HepG2 (cell line): ENCODE data around the gene MC1R. TPM values are rescaled to one million over a fixed set of nuclear protein-coding genes. Genes with fewer than 3 reads are reported as not detected.

Source experiments
- ASH2L ChIP-seq: fragments of 300-600, 200-600 bp; sonication (generic); IDR thresholded peaks from 2 replicates; pipeline ENCODE4 v1.7.0; 2017; ENCODE audit warnings: low read depth, mild to moderate bottlenecking, moderate library complexity, mixed read lengths, low read length; ENCODE audit not compliant: insufficient read length
- DZIP1 ChIP-seq: sonication (generic); formaldehyde crosslinking; IDR thresholded peaks from 2 replicates; pipeline ENCODE4 v1.5.0; 2020; ENCODE audit warnings: mild to moderate bottlenecking, missing genetic modification reagents
- FOXO1 ChIP-seq: sonication (generic); formaldehyde crosslinking; IDR thresholded peaks from 2 replicates; pipeline ENCODE4 v1.4.0; 2020; ENCODE audit warnings: missing genetic modification reagents
- HOXA9 ChIP-seq: sonication (generic); formaldehyde crosslinking; IDR thresholded peaks from 2 replicates; pipeline ENCODE4 v1.8.1; 2022; ENCODE audit warnings: missing genetic modification reagents, mild to moderate bottlenecking, moderate library complexity, borderline replicate concordance
- MAFG ChIP-seq: sonication (generic); formaldehyde crosslinking; IDR thresholded peaks from 2 replicates; pipeline ENCODE4 v1.5.1; 2020; ENCODE audit warnings: mild to moderate bottlenecking, missing genetic modification reagents
- MIER3 ChIP-seq: IDR thresholded peaks from 2 replicates; pipeline ENCODE4 v1.6.1; 2016; ENCODE audit warnings: missing compliant biosample characterization, borderline replicate concordance
- MTA3 ChIP-seq: sonication (generic); formaldehyde crosslinking; IDR thresholded peaks from 2 replicates; pipeline ENCODE4 v1.4.0; 2020; ENCODE audit warnings: missing genetic modification reagents
- MXD1 ChIP-seq: sonication (generic); formaldehyde crosslinking; IDR thresholded peaks from 2 replicates; pipeline ENCODE4 v1.4.0; 2020; ENCODE audit warnings: mild to moderate bottlenecking, missing genetic modification reagents
- NKX3-1 ChIP-seq: sonication (generic); formaldehyde crosslinking; IDR thresholded peaks from 2 replicates; pipeline ENCODE4 v1.5.0; 2020; ENCODE audit warnings: missing genetic modification reagents
- NR2F6 ChIP-seq, 2 experiments: IDR thresholded peaks; 2 replicates each; pipeline ENCODE4 v1.6.1; 2016; ENCODE audit warnings: antibody characterized with exemption in 1 of 2, mild to moderate bottlenecking in 1 of 2
- REL ChIP-seq: sonication (generic); formaldehyde crosslinking; conservative IDR thresholded peaks from 2 replicates; pipeline ENCODE4 v1.8.0; 2022; ENCODE audit warnings: mild to moderate bottlenecking, missing genetic modification reagents, moderate library complexity
- SNAPC2 ChIP-seq: sonication (generic); formaldehyde crosslinking; IDR thresholded peaks from 2 replicates; pipeline ENCODE4 v1.8.1; 2022; ENCODE audit warnings: mild to moderate bottlenecking, missing genetic modification reagents
- TAF15 ChIP-seq: fragments of 200-400 bp; formaldehyde crosslinking; IDR thresholded peaks from one replicate; pipeline ENCODE4 v1.6.1; 2018; ENCODE audit warnings: mild to moderate bottlenecking, low read depth, low read length; ENCODE audit not compliant: poor library complexity, severe bottlenecking
- TP53 ChIP-seq: sonication (generic); formaldehyde crosslinking; conservative IDR thresholded peaks from 2 replicates; pipeline ENCODE4 v1.4.0; 2020; ENCODE audit warnings: missing genetic modification reagents
- ZMYM3 ChIP-seq: sonication (generic); formaldehyde crosslinking; IDR thresholded peaks from 2 replicates; pipeline ENCODE4 v1.5.1; 2020; ENCODE audit warnings: mild to moderate bottlenecking, missing genetic modification reagents
- ZNF180 ChIP-seq: sonication (generic); formaldehyde crosslinking; IDR thresholded peaks from 2 replicates; pipeline ENCODE4 v1.4.0; 2020; ENCODE audit warnings: low read depth, missing genetic modification reagents, borderline replicate concordance
- ZNF343 ChIP-seq: sonication (generic); formaldehyde crosslinking; IDR thresholded peaks from 2 replicates; pipeline ENCODE4 v1.4.0; 2020; ENCODE audit warnings: mild to moderate bottlenecking, missing genetic modification reagents
- ZNF777 ChIP-seq: sonication (generic); formaldehyde crosslinking; IDR thresholded peaks from 2 replicates; pipeline ENCODE4 v1.4.0; 2020; ENCODE audit warnings: missing genetic modification reagents
- ZNF792 ChIP-seq: IDR thresholded peaks from 2 replicates; pipeline ENCODE4 v1.6.1; 2016
- ZSCAN20 ChIP-seq: sonication (generic); formaldehyde crosslinking; IDR thresholded peaks from 2 replicates; pipeline ENCODE4 v1.4.0; 2020; ENCODE audit warnings: missing genetic modification reagents, mild to moderate bottlenecking, borderline replicate concordance
- polyA plus RNA-seq, 8 experiments: library from polyadenylated mRNA; depleted of rRNA in 3 of 8; stranded (reverse) in 7 of 8; unstranded in 1 of 8; fragments of >200 nt; fragmentation: Illumina TruSeq in 4 of 8; extraction: Trizol in 4 of 8; gene quantifications; 2 replicates each; pipeline versions ENCODE4 v1.2.1 to v1.2.3, GENCODE V29; 2011 to 2016; ENCODE audit warnings: low read depth in 4 of 8, missing spikeins in 1 of 8, mixed read lengths in 1 of 8; ENCODE audit not compliant: insufficient read depth in 1 of 8
- total RNA-seq, 5 experiments: library from RNA; depleted of rRNA; stranded (reverse); fragments of >200 nt; fragmentation: Illumina TruSeq; extraction: Trizol; gene quantifications; 2 replicates each; pipeline ENCODE4 v1.2.3, GENCODE V29; 2016; ENCODE audit warnings: low read depth in 1 of 5
- TF ChIP-seq, protein P1 (sequence below): sonication (generic); formaldehyde crosslinking; IDR thresholded peaks from 2 replicates; pipeline ENCODE4 v1.5.1; 2020; ENCODE audit warnings: missing genetic modification reagents, mild to moderate bottlenecking, borderline replicate concordance
- TF ChIP-seq, protein P2 (sequence below): sonication (generic); formaldehyde crosslinking; IDR thresholded peaks from 2 replicates; pipeline ENCODE4 v1.5.0; 2020; ENCODE audit warnings: mild to moderate bottlenecking, missing genetic modification reagents

MC1R gene
- total and polyA plus RNA-seq, 2 of the 13 experiments (the other 11 are each of a cell fraction or from before 2014, with no cell fraction given), result 9.1 to 14.8 TPM

DNA sequence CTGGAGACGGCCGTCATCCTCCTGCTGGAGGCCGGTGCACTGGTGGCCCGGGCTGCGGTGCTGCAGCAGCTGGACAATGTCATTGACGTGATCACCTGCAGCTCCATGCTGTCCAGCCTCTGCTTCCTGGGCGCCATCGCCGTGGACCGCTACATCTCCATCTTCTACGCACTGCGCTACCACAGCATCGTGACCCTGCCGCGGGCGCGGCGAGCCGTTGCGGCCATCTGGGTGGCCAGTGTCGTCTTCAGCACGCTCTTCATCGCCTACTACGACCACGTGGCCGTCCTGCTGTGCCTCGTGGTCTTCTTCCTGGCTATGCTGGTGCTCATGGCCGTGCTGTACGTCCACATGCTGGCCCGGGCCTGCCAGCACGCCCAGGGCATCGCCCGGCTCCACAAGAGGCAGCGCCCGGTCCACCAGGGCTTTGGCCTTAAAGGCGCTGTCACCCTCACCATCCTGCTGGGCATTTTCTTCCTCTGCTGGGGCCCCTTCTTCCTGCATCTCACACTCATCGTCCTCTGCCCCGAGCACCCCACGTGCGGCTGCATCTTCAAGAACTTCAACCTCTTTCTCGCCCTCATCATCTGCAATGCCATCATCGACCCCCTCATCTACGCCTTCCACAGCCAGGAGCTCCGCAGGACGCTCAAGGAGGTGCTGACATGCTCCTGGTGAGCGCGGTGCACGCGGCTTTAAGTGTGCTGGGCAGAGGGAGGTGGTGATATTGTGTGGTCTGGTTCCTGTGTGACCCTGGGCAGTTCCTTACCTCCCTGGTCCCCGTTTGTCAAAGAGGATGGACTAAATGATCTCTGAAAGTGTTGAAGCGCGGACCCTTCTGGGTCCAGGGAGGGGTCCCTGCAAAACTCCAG is 1.1 kb downstream of the MC1R start (continued):
- TF ChIP-seq ZNF343, result 0 out of 2 replicates have a peak, but pooled peaks have one; percentile 21
- no peak for TF ChIP-seq ZMYM3 (CRISPR knock-in tag)
- no peak for TF ChIP-seq ZNF777 (CRISPR knock-in tag)
- TF ChIP-seq SNAPC2, result no peak
- 0 out of 2 replicates have a peak, but pooled peaks have one; percentile 33 for TF ChIP-seq HOXA9
- no peak for TF ChIP-seq MTA3 (CRISPR knock-in tag)
- TF ChIP-seq TAF15, result no peak
- no peak for TF ChIP-seq MXD1
- TF ChIP-seq ZSCAN20 (CRISPR knock-in tag), result no peak
- no peak for TF ChIP-seq ZNF180 (CRISPR knock-in tag)
- TF ChIP-seq NKX3-1 (CRISPR knock-in tag), result no peak
- TF ChIP-seq TP53, result no peak
- TF ChIP-seq FOXO1 (CRISPR knock-in tag), result no peak
- TF ChIP-seq, protein P1, sequence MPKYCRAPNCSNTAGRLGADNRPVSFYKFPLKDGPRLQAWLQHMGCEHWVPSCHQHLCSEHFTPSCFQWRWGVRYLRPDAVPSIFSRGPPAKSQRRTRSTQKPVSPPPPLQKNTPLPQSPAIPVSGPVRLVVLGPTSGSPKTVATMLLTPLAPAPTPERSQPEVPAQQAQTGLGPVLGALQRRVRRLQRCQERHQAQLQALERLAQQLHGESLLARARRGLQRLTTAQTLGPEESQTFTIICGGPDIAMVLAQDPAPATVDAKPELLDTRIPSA (CRISPR knock-in tag), result no peak
- TF ChIP-seq, protein P2, sequence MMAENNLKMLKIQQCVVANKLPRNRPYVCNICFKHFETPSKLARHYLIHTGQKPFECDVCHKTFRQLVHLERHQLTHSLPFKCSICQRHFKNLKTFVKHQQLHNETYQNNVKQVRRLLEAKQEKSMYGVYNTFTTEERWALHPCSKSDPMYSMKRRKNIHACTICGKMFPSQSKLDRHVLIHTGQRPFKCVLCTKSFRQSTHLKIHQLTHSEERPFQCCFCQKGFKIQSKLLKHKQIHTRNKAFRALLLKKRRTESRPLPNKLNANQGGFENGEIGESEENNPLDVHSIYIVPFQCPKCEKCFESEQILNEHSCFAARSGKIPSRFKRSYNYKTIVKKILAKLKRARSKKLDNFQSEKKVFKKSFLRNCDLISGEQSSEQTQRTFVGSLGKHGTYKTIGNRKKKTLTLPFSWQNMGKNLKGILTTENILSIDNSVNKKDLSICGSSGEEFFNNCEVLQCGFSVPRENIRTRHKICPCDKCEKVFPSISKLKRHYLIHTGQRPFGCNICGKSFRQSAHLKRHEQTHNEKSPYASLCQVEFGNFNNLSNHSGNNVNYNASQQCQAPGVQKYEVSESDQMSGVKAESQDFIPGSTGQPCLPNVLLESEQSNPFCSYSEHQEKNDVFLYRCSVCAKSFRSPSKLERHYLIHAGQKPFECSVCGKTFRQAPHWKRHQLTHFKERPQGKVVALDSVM (CRISPR knock-in tag), result no peak
- TF ChIP-seq MIER3, result no peak
- no peak for TF ChIP-seq REL (CRISPR knock-in tag)
- no peak for TF ChIP-seq NR2F6 (IDR thresholded peaks at IDR 0.05)
- no peak for TF ChIP-seq NR2F6 (CRISPR knock-in tag; IDR thresholded peaks at IDR 0.05)
- 0 out of 2 replicates have a peak, but pooled peaks have one; percentile 19 for TF ChIP-seq DZIP1
- no peak for TF ChIP-seq ASH2L
- TF ChIP-seq ZNF792 (CRISPR knock-in tag), result no peak
- no peak for TF ChIP-seq MAFG (CRISPR knock-in tag)
